GM18519 (cell line): ENCODE data around the gene HSPA6.
"Not testable (repeated sequence)": the region's sequence is repeated elsewhere in the genome, so short reads cannot be mapped to it uniquely, and the experiment has no call there.

ENCODE experiments used
- ATAC-seq: cut with Tn5 transposase; IDR thresholded peaks from one replicate; pipeline ENCODE4 v1.9.1; 2021; ENCODE audit warnings: mild to moderate bottlenecking, moderate library complexity; ENCODE audit not compliant: unreplicated experiment, low FRiP score

The HSPA6 gene

GRCh38 chr1:161557506-161558450, 33.4 kb downstream of the HSPA6 start:
- ATAC-seq, result not testable (repeated sequence)

DNA sequence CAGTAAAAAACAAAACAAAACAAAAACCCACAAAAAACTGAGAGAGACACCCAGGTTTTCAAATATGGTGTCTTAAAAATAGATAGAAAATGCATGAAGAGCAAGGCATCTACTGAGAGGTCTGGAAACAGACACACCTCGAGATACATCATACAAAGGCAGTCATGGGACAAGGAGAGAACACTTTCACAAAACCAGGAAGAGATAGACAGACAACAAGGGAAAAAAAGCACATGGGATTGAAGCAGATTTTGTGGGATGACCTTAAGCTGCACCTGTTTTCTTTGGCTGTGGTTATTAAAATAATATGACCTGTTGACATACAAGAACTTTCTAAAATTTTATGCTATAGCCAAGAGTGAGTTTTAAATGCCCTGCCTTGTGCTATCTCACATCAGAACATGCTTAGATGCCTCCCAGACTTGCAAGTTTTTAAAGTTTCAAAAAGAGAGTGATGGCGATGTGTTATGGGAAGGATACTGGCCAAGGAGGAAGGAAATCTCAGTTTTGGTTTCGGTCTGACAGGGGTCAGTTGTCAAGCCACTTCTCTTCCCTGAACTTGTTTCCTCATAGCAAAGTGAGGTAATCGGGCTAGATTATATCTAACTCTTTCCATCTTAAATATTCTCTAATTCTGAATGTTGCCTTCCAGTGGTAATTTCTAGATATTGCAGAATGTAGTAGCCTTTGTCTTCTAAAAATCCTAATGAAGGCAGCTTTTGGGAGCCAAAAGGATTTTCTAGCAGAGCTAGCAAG, 36.8 kb downstream of the HSPA6 start:
- ATAC-seq, result not testable (repeated sequence)

DNA sequence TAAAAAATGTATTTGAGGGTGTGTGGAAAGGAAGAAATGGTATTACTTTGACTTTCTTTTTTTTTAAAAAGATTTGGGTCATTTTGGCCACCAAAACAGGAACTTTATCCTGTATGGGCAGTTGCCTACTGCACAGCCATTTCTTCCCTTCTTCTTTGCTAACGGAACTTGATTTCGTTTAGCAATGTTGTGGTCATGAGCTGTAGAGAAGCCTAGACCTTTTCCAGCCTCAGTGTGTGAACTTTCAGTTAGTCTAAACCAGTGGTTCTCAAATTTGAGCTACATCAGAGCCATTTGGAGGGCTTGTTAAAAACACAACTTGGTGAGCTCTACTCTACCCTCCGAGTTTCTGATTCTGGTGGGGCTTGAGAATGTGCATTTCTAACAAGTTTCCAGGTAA, 38.1 kb downstream of the HSPA6 start:
- not testable (repeated sequence) for ATAC-seq

DNA sequence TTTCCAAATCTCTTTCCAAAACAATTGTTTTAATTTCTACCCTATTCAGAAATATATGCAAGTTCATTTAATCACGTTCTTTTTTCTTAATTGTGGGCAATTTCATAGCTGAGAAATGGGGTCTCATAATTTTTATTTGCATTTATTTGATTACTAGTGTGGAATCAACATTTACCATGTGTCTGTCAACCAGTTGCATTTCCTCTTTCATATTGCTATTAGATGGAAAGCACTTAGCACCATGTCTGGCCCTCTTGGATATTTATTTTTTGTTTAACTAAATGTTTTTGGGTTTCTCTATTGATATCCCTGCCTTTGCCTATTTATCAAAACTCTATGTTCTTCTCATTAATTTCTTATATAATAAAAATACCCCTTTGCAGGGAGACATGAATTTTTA, 39.2 kb downstream of the HSPA6 start:
- not testable (repeated sequence) for ATAC-seq

GRCh38 chr1:161566602-161566960, 42.2 kb downstream of the HSPA6 start:
- not testable (repeated sequence) for ATAC-seq

- ATAC-seq, result not testable (repeated sequence)
Measured at GRCh38 chr1:161571703-161572102, 47.4 kb downstream of the HSPA6 start.
